HL-60 (cell line): ENCODE measurements around the gene SLC7A10.

ENCODE experiments used
- DNase-seq, 2 experiments: peaks; one replicate each; pipeline ENCODE4 v3.0.0-alpha.2; 2010 to 2020; ENCODE audit warnings: low read depth in 1 of 2, low spot score in 1 of 2
- H3K27ac ChIP-seq: fragments of 250-450 bp; sonication (Bioruptor Pico); replicated peaks from 2 replicates; pipeline ENCODE4 v1.5.1; 2020; ENCODE audit warnings: mild to moderate bottlenecking, moderate library complexity
- H3K27me3 ChIP-seq: fragments of 250-450 bp; sonication (Bioruptor Pico); 2 replicates; pipeline ENCODE4 v1.5.1; 2021; ENCODE audit warnings: mild to moderate bottlenecking, moderate library complexity; ENCODE audit not compliant: insufficient read depth, poor library complexity, severe bottlenecking
- H3K4me3 ChIP-seq: replicated peaks from 2 replicates; pipeline ENCODE4 v1.5.1; 2011; ENCODE audit warnings: mild to moderate bottlenecking, control low read depth, low read length; ENCODE audit not compliant: insufficient read depth
- GABPA ChIP-seq: IDR thresholded peaks from 2 replicates; pipeline ENCODE4 v1.6.1; 2012; ENCODE audit warnings: low read depth
- POLR2AphosphoS5 ChIP-seq: IDR thresholded peaks from 2 replicates; pipeline ENCODE4 v1.6.1; 2012; ENCODE audit warnings: low read depth
- SPI1 ChIP-seq: IDR thresholded peaks from 2 replicates; pipeline ENCODE4 v1.6.1; 2012; ENCODE audit warnings: low read depth, mild to moderate bottlenecking, borderline replicate concordance
- TF ChIP-seq, protein P1 (sequence below): IDR thresholded peaks from one replicate; pipeline ENCODE4 v1.5.1; 2011; ENCODE audit warnings: low read length, control low read depth, inconsistent platforms; ENCODE audit not compliant: insufficient read depth
- TF ChIP-seq, protein P2 (sequence below): IDR thresholded peaks from 2 replicates; pipeline ENCODE4 v1.6.1; 2012; ENCODE audit warnings: low read depth; ENCODE audit not compliant: insufficient replicate concordance

SLC7A10 gene

DNA sequence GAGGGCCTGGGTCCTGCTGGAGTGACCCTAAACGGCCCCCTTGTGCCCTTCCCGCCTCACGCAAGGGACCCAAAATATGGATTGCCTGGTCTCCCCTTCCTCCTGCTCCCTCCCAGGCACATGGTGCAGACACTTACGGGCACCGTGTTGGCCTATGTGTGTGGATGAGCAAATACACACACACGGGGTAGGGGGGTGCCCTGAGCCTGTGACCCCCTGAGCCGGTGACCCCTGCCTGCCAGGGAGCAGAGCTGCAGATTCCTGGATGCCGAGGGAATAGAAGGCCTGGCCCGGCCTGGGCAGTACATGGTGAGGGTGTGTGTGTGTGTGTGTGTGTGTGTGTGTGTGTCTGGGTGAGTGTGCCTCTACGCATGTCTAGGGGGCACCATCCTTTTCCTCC is 43.4 kb upstream of the SLC7A10 start:
- Histone ChIP-seq H3K4me3 (no peak overlapping the region), H3K27ac (peak overlapping the region; percentile 97), H3K27me3 (no peaks in the 10 kb centered on the region)
- DNase-seq = no peak
- TF ChIP-seq POLR2AphosphoS5 = no peak
- no peak for TF ChIP-seq SPI1
- TF ChIP-seq, protein P1, sequence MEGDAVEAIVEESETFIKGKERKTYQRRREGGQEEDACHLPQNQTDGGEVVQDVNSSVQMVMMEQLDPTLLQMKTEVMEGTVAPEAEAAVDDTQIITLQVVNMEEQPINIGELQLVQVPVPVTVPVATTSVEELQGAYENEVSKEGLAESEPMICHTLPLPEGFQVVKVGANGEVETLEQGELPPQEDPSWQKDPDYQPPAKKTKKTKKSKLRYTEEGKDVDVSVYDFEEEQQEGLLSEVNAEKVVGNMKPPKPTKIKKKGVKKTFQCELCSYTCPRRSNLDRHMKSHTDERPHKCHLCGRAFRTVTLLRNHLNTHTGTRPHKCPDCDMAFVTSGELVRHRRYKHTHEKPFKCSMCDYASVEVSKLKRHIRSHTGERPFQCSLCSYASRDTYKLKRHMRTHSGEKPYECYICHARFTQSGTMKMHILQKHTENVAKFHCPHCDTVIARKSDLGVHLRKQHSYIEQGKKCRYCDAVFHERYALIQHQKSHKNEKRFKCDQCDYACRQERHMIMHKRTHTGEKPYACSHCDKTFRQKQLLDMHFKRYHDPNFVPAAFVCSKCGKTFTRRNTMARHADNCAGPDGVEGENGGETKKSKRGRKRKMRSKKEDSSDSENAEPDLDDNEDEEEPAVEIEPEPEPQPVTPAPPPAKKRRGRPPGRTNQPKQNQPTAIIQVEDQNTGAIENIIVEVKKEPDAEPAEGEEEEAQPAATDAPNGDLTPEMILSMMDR = no peak
- no peak for TF ChIP-seq GABPA
- TF ChIP-seq, protein P2, sequence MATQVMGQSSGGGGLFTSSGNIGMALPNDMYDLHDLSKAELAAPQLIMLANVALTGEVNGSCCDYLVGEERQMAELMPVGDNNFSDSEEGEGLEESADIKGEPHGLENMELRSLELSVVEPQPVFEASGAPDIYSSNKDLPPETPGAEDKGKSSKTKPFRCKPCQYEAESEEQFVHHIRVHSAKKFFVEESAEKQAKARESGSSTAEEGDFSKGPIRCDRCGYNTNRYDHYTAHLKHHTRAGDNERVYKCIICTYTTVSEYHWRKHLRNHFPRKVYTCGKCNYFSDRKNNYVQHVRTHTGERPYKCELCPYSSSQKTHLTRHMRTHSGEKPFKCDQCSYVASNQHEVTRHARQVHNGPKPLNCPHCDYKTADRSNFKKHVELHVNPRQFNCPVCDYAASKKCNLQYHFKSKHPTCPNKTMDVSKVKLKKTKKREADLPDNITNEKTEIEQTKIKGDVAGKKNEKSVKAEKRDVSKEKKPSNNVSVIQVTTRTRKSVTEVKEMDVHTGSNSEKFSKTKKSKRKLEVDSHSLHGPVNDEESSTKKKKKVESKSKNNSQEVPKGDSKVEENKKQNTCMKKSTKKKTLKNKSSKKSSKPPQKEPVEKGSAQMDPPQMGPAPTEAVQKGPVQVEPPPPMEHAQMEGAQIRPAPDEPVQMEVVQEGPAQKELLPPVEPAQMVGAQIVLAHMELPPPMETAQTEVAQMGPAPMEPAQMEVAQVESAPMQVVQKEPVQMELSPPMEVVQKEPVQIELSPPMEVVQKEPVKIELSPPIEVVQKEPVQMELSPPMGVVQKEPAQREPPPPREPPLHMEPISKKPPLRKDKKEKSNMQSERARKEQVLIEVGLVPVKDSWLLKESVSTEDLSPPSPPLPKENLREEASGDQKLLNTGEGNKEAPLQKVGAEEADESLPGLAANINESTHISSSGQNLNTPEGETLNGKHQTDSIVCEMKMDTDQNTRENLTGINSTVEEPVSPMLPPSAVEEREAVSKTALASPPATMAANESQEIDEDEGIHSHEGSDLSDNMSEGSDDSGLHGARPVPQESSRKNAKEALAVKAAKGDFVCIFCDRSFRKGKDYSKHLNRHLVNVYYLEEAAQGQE = no peak

GRCh38 chr19:33268162-33268991 is 42.7 kb upstream of the SLC7A10 start:
- DNase-seq = peak; percentile 91 to 98

DNA sequence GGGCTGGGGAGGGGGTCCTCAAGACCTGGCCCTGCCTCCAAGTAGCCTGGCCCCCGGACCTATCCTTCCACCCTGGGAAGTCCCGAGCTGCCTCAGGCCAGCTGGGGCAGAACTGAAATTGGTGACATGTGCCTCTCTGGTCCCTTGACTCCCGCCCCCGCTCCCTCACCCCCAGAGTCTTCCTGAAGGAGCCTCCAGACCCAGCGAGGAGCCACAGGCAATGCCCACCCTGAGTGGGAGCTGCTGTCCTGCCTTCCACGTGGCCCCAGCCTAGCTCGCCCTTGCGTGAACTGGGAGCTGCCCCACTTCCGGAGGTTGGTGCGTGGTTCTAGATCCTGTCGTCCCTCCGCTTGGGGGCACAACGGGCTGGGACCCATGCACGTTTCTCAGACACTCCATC is 42.1 kb upstream of the SLC7A10 start:
- Histone ChIP-seq H3K27ac (peak overlapping the region; percentile 97), H3K27me3 (no peaks in the 10 kb centered on the region), H3K4me3 (no peak overlapping the region)
- DNase-seq = peak; percentile 75 to 85
- peak; percentile 67; the same call in 1 of the 2 replicates for TF ChIP-seq POLR2AphosphoS5
- TF ChIP-seq GABPA = no peak
- TF ChIP-seq, protein P1 = no peak

More at GRCh38 chr19:33268162-33268991, 42.7 kb upstream of the SLC7A10 start:
- H3K27ac ChIP-seq = peak overlapping the region; percentile 97
- H3K4me3 ChIP-seq = no peak overlapping the region
- no peaks in the 10 kb centered on the region for H3K27me3 ChIP-seq
- peak; percentile 77 for TF ChIP-seq GABPA
- TF ChIP-seq SPI1 = peak; percentile 84
- TF ChIP-seq, protein P1 = no peak
- TF ChIP-seq POLR2AphosphoS5 = peak; percentile 14
- TF ChIP-seq, protein P2 = peak; percentile 22

DNA sequence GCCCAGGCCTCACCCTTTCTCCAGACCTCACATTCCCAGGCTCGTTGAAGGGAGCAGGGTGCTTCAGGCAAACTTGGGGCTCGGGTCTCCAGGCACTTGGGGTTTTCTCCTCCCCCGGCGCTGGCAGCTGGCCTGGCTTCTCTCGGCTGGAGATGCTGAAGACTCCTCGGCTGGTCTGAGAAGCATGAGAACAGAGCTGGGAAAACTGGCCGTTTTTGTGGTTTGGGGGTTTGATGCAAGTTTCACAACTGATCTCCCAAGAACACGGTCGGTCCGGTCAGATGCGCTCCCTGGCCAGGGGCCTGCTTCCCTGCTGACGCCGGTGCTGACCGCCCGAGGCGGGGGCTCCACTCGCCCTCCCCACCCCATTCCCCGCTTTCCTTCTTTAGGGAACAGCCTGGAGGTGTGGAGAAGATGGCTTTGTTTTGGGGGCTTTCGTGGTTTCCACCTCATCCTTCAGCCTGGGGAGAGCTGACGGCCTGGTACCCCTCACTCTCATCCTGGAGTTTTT is 41.4 kb upstream of the SLC7A10 start:
- peak overlapping the region; percentile 97 for H3K27ac ChIP-seq
- no peak for TF ChIP-seq SPI1
- no peak; the same call in 1 of the 2 replicates for TF ChIP-seq POLR2AphosphoS5
- TF ChIP-seq, protein P2 = no peak
- TF ChIP-seq GABPA = no peak
- TF ChIP-seq, protein P1 = no peak
- H3K4me3 ChIP-seq = peak overlapping the region; percentile 32
- no peaks in the 10 kb centered on the region for H3K27me3 ChIP-seq
- DNase-seq = peak; percentile 83 to 89
